ENCODE results near the gene VAT1. TPM values are rescaled to one million over a fixed set of nuclear protein-coding genes. Genes with fewer than 3 reads are reported as not detected.

The VAT1 gene
- total and polyA plus RNA-seq, 2 of the 13 experiments (the other 11 are each of a cell fraction or from before 2014, with no cell fraction given): 143 to 205 TPM

DNA sequence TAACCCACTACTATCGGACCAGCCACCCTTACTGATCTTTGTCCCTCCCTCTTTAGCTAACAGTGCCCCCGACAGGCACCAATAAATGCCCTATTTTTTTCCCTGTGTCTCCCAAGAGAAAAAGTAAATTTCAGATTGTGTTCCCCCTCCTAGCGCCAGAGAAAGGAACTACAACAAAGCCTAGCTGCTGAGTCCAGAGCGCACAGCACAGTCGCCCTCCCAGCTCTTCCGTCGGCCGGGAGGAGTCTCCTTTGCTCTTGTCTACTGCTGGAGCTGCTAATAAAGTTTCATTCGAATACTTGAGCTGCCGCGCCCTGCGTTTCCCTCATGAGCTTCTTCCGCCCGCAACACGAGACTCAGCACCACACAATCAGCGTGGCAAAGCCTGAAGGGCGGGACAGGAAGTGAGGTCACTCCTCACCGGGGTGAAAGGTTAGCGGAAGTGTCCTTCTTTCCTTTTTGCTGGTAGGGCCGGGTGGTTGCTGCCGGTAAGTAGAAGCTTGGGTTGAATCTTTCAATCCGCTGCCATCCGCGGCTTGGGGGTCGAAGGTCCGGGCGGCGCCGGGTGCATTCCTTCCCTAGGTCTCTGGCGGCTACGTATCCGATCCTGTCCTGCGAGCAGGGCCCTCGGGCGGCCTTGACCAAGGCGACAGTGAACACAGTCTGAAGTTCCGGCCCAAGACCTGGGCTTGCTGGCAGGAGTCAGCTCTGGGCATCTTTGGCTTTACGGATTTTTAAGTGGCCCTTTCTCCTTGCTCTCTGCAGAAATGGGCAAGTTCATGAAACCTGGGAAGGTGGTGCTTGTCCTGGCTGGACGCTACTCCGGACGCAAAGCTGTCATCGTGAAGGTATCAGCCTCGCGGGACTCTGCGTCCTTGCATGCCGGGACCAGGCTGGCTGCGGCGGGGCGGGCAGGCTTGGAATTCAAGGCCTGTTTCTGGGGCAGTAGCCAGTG is 23.9 kb downstream of the VAT1 start, which contains the start of gene RPL27 (continued):
- TF ChIP-seq, protein P1, sequence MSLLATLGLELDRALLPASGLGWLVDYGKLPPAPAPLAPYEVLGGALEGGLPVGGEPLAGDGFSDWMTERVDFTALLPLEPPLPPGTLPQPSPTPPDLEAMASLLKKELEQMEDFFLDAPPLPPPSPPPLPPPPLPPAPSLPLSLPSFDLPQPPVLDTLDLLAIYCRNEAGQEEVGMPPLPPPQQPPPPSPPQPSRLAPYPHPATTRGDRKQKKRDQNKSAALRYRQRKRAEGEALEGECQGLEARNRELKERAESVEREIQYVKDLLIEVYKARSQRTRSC (CRISPR knock-in tag; IDR thresholded peaks at IDR 0.05; ENCODE audit: low read depth): 0 out of 2 replicates have a peak, but pooled peaks have one; percentile 80
- TF ChIP-seq, protein P2, sequence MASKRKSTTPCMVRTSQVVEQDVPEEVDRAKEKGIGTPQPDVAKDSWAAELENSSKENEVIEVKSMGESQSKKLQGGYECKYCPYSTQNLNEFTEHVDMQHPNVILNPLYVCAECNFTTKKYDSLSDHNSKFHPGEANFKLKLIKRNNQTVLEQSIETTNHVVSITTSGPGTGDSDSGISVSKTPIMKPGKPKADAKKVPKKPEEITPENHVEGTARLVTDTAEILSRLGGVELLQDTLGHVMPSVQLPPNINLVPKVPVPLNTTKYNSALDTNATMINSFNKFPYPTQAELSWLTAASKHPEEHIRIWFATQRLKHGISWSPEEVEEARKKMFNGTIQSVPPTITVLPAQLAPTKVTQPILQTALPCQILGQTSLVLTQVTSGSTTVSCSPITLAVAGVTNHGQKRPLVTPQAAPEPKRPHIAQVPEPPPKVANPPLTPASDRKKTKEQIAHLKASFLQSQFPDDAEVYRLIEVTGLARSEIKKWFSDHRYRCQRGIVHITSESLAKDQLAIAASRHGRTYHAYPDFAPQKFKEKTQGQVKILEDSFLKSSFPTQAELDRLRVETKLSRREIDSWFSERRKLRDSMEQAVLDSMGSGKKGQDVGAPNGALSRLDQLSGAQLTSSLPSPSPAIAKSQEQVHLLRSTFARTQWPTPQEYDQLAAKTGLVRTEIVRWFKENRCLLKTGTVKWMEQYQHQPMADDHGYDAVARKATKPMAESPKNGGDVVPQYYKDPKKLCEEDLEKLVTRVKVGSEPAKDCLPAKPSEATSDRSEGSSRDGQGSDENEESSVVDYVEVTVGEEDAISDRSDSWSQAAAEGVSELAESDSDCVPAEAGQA (IDR thresholded peaks at IDR 0.05; ENCODE audit: low read depth): peak; percentile 95
- TF ChIP-seq, protein P2 (CRISPR knock-in tag; IDR thresholded peaks at IDR 0.05; ENCODE audit: borderline replicate concordance): peak; percentile 69
- TF ChIP-seq BRD4 (CRISPR knock-in tag; IDR thresholded peaks at IDR 0.05) (peak; percentile 43; the same call in 1 of the 2 replicates), FOSL1 (CRISPR knock-in tag; IDR thresholded peaks at IDR 0.05; ENCODE audit: borderline replicate concordance) (no peak), ZNF552 (CRISPR knock-in tag; IDR thresholded peaks at IDR 0.05; ENCODE audit: borderline replicate concordance) (peak; percentile 74; the same call in 1 of the 2 replicates), KLF13 (CRISPR knock-in tag; IDR thresholded peaks at IDR 0.05) (peak; percentile 64; the same call in 1 of the 2 replicates), POLR2G (IDR thresholded peaks at IDR 0.05; ENCODE audit: low read depth, low read length) (peak; percentile 99), ZNF331 (CRISPR knock-in tag; IDR thresholded peaks at IDR 0.05) (peak; percentile 98), AHR (CRISPR knock-in tag; IDR thresholded peaks at IDR 0.05) (peak; percentile 81; the same call in 1 of the 2 replicates), ASH2L (IDR thresholded peaks at IDR 0.05; ENCODE audit: insufficient read length, low read depth, low read length) (peak; percentile 98), ZNF335 (CRISPR knock-in tag; IDR thresholded peaks at IDR 0.05) (peak; percentile 95), ZNF891 (CRISPR knock-in tag; IDR thresholded peaks at IDR 0.05) (peak; percentile 99), SIN3A (IDR thresholded peaks at IDR 0.05; ENCODE audit: borderline replicate concordance, low read depth, low read length) (no peak), ZNF136 (CRISPR knock-in tag; IDR thresholded peaks at IDR 0.05; ENCODE audit: low read depth) (peak; percentile 66; the same call in 1 of the 2 replicates)
- TF ChIP-seq, protein P3, sequence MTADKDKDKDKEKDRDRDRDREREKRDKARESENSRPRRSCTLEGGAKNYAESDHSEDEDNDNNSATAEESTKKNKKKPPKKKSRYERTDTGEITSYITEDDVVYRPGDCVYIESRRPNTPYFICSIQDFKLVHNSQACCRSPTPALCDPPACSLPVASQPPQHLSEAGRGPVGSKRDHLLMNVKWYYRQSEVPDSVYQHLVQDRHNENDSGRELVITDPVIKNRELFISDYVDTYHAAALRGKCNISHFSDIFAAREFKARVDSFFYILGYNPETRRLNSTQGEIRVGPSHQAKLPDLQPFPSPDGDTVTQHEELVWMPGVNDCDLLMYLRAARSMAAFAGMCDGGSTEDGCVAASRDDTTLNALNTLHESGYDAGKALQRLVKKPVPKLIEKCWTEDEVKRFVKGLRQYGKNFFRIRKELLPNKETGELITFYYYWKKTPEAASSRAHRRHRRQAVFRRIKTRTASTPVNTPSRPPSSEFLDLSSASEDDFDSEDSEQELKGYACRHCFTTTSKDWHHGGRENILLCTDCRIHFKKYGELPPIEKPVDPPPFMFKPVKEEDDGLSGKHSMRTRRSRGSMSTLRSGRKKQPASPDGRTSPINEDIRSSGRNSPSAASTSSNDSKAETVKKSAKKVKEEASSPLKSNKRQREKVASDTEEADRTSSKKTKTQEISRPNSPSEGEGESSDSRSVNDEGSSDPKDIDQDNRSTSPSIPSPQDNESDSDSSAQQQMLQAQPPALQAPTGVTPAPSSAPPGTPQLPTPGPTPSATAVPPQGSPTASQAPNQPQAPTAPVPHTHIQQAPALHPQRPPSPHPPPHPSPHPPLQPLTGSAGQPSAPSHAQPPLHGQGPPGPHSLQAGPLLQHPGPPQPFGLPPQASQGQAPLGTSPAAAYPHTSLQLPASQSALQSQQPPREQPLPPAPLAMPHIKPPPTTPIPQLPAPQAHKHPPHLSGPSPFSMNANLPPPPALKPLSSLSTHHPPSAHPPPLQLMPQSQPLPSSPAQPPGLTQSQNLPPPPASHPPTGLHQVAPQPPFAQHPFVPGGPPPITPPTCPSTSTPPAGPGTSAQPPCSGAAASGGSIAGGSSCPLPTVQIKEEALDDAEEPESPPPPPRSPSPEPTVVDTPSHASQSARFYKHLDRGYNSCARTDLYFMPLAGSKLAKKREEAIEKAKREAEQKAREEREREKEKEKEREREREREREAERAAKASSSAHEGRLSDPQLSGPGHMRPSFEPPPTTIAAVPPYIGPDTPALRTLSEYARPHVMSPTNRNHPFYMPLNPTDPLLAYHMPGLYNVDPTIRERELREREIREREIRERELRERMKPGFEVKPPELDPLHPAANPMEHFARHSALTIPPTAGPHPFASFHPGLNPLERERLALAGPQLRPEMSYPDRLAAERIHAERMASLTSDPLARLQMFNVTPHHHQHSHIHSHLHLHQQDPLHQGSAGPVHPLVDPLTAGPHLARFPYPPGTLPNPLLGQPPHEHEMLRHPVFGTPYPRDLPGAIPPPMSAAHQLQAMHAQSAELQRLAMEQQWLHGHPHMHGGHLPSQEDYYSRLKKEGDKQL (CRISPR knock-in tag; IDR thresholded peaks at IDR 0.05; ENCODE audit: low read depth): peak; percentile 82; the same call in 1 of the 2 replicates
